ENCODE results near the gene LIMS2. TPM values are rescaled to one million over a fixed set of nuclear protein-coding genes. Genes with fewer than 3 reads are reported as not detected.
A peak's percentile ranks its signal among the peaks of the same experiment; 100 is the strongest.

LIMS2 gene
- total and polyA plus RNA-seq, 4 donors, result 6.0 to 177 (median 73.3) TPM

- H3K36me3 ChIP-seq (ENCODE audit: control insufficient read depth, insufficient read depth, low read length), result peaks cover 2% of the 10 kb centered on the region
- H3K4me3 ChIP-seq (ENCODE audit: low read depth, low read length), result no peak overlapping the region
- H3K4me1 ChIP-seq (ENCODE audit: control insufficient read depth, insufficient read depth, low read length), result peaks cover 5% of the 10 kb centered on the region
- 52% methylated on average over 16 of the region's 18 CpGs for WGBS (ENCODE audit: insufficient coverage)
- no peak overlapping the region for H3K27ac ChIP-seq (ENCODE audit: low read depth, low read length)
- peaks cover 6% of the 10 kb centered on the region for H3K9me3 ChIP-seq (ENCODE audit: control insufficient read depth, insufficient read depth, low read length)
- no peaks in the 10 kb centered on the region for H3K27me3 ChIP-seq (ENCODE audit: control insufficient read depth, insufficient read depth, low read length)
- peak in 1 of 6 donors; percentile 52 for DNase-seq (ENCODE audit: low read depth in 4 of 6, low spot score in 6 of 6)
Measured at GRCh38 chr2:127615511-127616166, 59.7 kb downstream of the LIMS2 start.

- Histone ChIP-seq H3K27me3 (ENCODE audit: control insufficient read depth, insufficient read depth, low read length) (no peaks in the 10 kb centered on the region), H3K9me3 (ENCODE audit: control insufficient read depth, insufficient read depth, low read length) (peaks cover 6% of the 10 kb centered on the region), H3K4me3 (ENCODE audit: low read depth, low read length) (no peak overlapping the region), H3K36me3 (ENCODE audit: control insufficient read depth, insufficient read depth, low read length) (no peaks in the 10 kb centered on the region), H3K27ac (ENCODE audit: low read depth, low read length) (no peak overlapping the region), H3K4me1 (ENCODE audit: control insufficient read depth, insufficient read depth, low read length) (peaks cover 5% of the 10 kb centered on the region)
- 81% methylated on average over 3 of the region's 3 CpGs for WGBS (ENCODE audit: insufficient coverage)
- DNase-seq (ENCODE audit: low read depth in 4 of 6, low spot score in 6 of 6), result no peak
Measured at GRCh38 chr2:127614731-127615130, 60.6 kb downstream of the LIMS2 start.

GRCh38 chr2:127614246-127614645 is 61.1 kb downstream of the LIMS2 start:
- Histone ChIP-seq H3K4me1 (ENCODE audit: control insufficient read depth, insufficient read depth, low read length) (peaks cover 5% of the 10 kb centered on the region), H3K27me3 (ENCODE audit: control insufficient read depth, insufficient read depth, low read length) (no peaks in the 10 kb centered on the region), H3K9me3 (ENCODE audit: control insufficient read depth, insufficient read depth, low read length) (peaks cover 6% of the 10 kb centered on the region), H3K36me3 (ENCODE audit: control insufficient read depth, insufficient read depth, low read length) (peaks cover under 1% of the 10 kb centered on the region), H3K4me3 (ENCODE audit: low read depth, low read length) (no peak overlapping the region), H3K27ac (ENCODE audit: low read depth, low read length) (no peak overlapping the region)
- 94% methylated on average over 2 of the region's 2 CpGs for WGBS (ENCODE audit: insufficient coverage)
- DNase-seq (ENCODE audit: low read depth in 4 of 6, low spot score in 6 of 6), result no peak

DNA sequence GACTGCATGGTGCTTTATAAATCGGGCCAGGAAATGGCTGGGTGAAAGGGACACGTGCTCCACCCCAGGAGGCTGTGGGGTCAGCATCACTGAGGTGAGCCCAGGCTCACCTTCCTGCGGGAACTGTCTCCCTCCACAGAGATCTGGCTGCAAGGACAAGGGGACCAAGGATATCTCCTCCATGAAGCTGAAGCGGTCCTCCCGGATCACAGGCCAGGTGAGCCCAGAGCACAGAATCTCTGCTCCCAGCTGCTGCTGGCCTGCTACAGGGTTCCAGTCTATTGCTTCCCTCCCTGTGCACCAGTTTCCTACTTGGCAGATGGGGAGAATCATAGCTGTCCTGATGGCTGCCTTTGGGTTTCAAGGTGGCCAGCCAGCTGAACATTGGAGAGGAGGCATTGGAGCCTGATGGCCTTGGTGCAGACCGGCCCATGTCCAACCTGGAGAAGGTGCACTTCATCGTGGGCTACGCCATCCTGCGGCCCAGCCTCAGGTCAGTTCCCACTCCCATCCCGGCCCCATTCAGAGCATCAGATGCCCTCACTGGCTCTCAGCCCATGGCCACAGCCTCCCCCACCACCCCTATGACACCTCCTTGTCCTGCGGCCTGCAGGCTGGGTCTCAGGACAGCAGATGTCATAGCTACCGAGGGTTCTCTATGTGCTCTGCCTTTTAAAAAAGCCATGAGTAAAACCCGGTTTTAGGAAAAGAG is 63.1 kb downstream of the LIMS2 start:
- Histone ChIP-seq H3K4me3 (ENCODE audit: low read depth, low read length) (no peak overlapping the region), H3K4me1 (ENCODE audit: control insufficient read depth, insufficient read depth, low read length) (peaks cover 5% of the 10 kb centered on the region), H3K27me3 (ENCODE audit: control insufficient read depth, insufficient read depth, low read length) (no peaks in the 10 kb centered on the region), H3K36me3 (ENCODE audit: control insufficient read depth, insufficient read depth, low read length) (peaks cover 7% of the 10 kb centered on the region), H3K9me3 (ENCODE audit: control insufficient read depth, insufficient read depth, low read length) (peaks cover 6% of the 10 kb centered on the region), H3K27ac (ENCODE audit: low read depth, low read length) (no peak overlapping the region)
- 95% methylated on average over 12 of the region's 13 CpGs for WGBS (ENCODE audit: insufficient coverage)
- DNase-seq (ENCODE audit: low read depth in 4 of 6, low spot score in 6 of 6), result no peak

- DNase-seq (ENCODE audit: low read depth in 4 of 6, low spot score in 6 of 6), result no peak
- Histone ChIP-seq H3K4me3 (ENCODE audit: low read depth, low read length) (no peak overlapping the region), H3K27me3 (ENCODE audit: control insufficient read depth, insufficient read depth, low read length) (no peaks in the 10 kb centered on the region), H3K4me1 (ENCODE audit: control insufficient read depth, insufficient read depth, low read length) (peaks cover 5% of the 10 kb centered on the region), H3K9me3 (ENCODE audit: control insufficient read depth, insufficient read depth, low read length) (peaks cover 6% of the 10 kb centered on the region), H3K36me3 (ENCODE audit: control insufficient read depth, insufficient read depth, low read length) (peaks cover 10% of the 10 kb centered on the region), H3K27ac (ENCODE audit: low read depth, low read length) (no peak overlapping the region)
- 88% methylated on average over 11 of the region's 11 CpGs for WGBS (ENCODE audit: insufficient coverage)
Measured at GRCh38 chr2:127611076-127611925, 64.0 kb downstream of the LIMS2 start.

DNA sequence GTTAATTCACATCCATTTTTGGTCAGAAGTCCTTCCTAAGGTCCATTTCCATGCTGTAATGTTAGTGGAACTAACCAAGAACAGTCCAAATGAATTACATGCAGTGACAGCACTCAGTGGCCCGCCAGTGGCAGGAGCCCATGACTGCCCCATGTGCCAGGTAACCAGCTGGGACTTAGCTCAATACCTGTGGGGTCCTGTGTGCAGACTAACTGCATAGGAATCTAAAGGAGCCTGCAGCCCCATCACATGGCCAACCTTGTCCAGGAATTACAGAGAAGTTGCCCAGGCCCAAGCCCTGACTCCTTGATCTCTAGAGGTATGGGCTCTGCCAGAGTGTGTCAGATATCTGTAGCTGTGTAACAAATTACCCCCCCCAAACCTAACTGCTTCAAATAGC is 64.8 kb downstream of the LIMS2 start:
- peaks cover under 1% of the 10 kb centered on the region for H3K4me1 ChIP-seq (ENCODE audit: control insufficient read depth, insufficient read depth, low read length)
- H3K4me3 ChIP-seq (ENCODE audit: low read depth, low read length), result no peak overlapping the region
- no peak for DNase-seq (ENCODE audit: low read depth in 4 of 6, low spot score in 6 of 6)
- 75% methylated on average over 1 of the region's 1 CpG for WGBS (ENCODE audit: insufficient coverage)
- H3K27ac ChIP-seq (ENCODE audit: low read depth, low read length), result no peak overlapping the region
- peaks cover 6% of the 10 kb centered on the region for H3K9me3 ChIP-seq (ENCODE audit: control insufficient read depth, insufficient read depth, low read length)
- peaks cover 10% of the 10 kb centered on the region for H3K36me3 ChIP-seq (ENCODE audit: control insufficient read depth, insufficient read depth, low read length)
- no peaks in the 10 kb centered on the region for H3K27me3 ChIP-seq (ENCODE audit: control insufficient read depth, insufficient read depth, low read length)

DNA sequence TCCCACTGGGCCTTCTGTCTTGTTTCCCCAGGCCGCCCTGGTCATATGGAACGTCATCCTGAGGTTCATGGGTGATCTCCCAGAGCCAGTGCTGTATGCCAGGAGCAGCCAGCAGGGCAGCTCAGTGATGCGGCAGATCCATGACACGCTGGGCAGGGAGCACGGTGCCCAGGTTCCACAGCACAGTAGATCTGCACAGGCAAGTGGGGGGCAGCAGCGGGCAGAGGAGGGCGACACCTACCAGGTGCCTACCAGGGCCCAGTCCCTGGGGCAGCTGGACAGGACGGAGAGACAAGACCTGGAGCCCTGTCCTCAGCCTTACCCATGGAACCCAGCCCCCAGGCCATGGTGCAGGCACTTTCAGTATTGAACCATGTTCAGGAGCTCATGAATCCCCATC is 65.5 kb downstream of the LIMS2 start:
- Histone ChIP-seq H3K27ac (ENCODE audit: low read depth, low read length) (no peak overlapping the region), H3K27me3 (ENCODE audit: control insufficient read depth, insufficient read depth, low read length) (no peaks in the 10 kb centered on the region), H3K4me3 (ENCODE audit: low read depth, low read length) (no peak overlapping the region), H3K9me3 (ENCODE audit: control insufficient read depth, insufficient read depth, low read length) (peaks cover 6% of the 10 kb centered on the region), H3K4me1 (ENCODE audit: control insufficient read depth, insufficient read depth, low read length) (no peaks in the 10 kb centered on the region), H3K36me3 (ENCODE audit: control insufficient read depth, insufficient read depth, low read length) (peaks cover 10% of the 10 kb centered on the region)
- 95% methylated on average over 8 of the region's 8 CpGs for WGBS (ENCODE audit: insufficient coverage)
- no peak for DNase-seq (ENCODE audit: low read depth in 4 of 6, low spot score in 6 of 6)

DNA sequence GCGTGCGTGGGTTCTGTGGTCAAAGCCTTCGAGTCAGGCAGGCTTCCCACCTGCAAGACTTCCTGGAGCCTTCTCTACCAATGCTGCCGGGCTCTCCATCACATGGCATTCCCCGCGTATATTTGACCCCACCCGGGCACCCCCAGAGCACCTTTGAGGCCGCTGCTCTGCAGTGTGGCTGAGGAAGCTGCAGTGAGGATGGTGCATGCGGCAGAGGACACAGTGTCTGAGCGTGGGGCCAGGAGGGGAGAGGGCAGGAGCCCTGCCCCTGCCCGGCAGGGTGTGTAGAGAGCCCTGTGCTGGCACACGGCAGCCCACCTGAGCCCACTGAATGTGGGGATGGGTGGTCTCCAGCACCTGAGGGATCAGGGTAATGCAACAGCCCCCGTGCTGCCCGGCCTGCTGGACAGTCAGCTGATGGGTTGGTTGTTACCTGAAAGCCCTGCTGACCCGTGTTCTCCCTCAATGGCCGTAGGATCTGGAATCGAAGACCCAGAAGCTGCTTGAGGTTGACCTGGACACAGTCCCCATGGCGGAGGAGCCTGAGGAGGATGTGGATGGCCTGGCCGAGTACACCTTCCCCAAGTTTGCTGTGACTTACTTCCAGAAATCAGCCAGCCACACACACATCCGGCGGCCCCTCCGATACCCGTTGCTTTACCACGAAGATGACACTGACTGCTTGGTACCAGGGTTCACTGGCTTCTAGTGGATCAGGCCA is 66.1 kb downstream of the LIMS2 start:
- Histone ChIP-seq H3K36me3 (ENCODE audit: control insufficient read depth, insufficient read depth, low read length) (peaks cover 10% of the 10 kb centered on the region), H3K4me1 (ENCODE audit: control insufficient read depth, insufficient read depth, low read length) (no peaks in the 10 kb centered on the region), H3K27me3 (ENCODE audit: control insufficient read depth, insufficient read depth, low read length) (no peaks in the 10 kb centered on the region), H3K9me3 (ENCODE audit: control insufficient read depth, insufficient read depth, low read length) (peaks cover 6% of the 10 kb centered on the region), H3K4me3 (ENCODE audit: low read depth, low read length) (no peak overlapping the region), H3K27ac (ENCODE audit: low read depth, low read length) (no peak overlapping the region)
- WGBS (ENCODE audit: insufficient coverage), result 94% methylated on average over 23 of the region's 24 CpGs
- no peak for DNase-seq (ENCODE audit: low read depth in 4 of 6, low spot score in 6 of 6)
